NCI-H1694 (cell line): Measurements from ENCODE around the gene ECM1.

Source experiments
- DNase-seq: peaks from one replicate; lab custom pipeline; 2025; lab: John Stamatoyannopoulos, UW

The ECM1 gene

GRCh38 chr1:150545486-150546032 lies 37.6 kb downstream of the ECM1 start:
- DNase-seq = no peak

GRCh38 chr1:150546294-150546937 lies 38.5 kb downstream of the ECM1 start:
- DNase-seq = no peak

GRCh38 chr1:150548324-150548631 lies 40.4 kb downstream of the ECM1 start:
- no peak for DNase-seq

GRCh38 chr1:150548632-150549495 lies 41.0 kb downstream of the ECM1 start, which contains the start of gene ADAMTSL4:
TSS of gene ADAMTSL4 (plus strand) at chr1:150549408. CDS start at chr1:150552289, 2,881 bp downstream.
- peak; percentile 17 for DNase-seq

GRCh38 chr1:150549496-150550221 lies 41.8 kb downstream of the ECM1 start:
- no peak for DNase-seq

GRCh38 chr1:150550222-150551050 lies 42.5 kb downstream of the ECM1 start:
- DNase-seq = no peak

- DNase-seq = no peak
These were observed 43.3 kb downstream of the ECM1 start for GRCh38 chr1:150551051-150551783.

GRCh38 chr1:150551784-150552127 lies 43.8 kb downstream of the ECM1 start:
- no peak for DNase-seq

GRCh38 chr1:150552128-150552910 lies 44.4 kb downstream of the ECM1 start:
- DNase-seq = no peak

- no peak for DNase-seq
These were observed 45.0 kb downstream of the ECM1 start for GRCh38 chr1:150552911-150553289.

- no peak for DNase-seq
These were observed 45.6 kb downstream of the ECM1 start for GRCh38 chr1:150553392-150554085.

- DNase-seq = no peak
These were observed 46.2 kb downstream of the ECM1 start for GRCh38 chr1:150554086-150554452.

GRCh38 chr1:150555198-150555970 lies 47.5 kb downstream of the ECM1 start:
- DNase-seq = no peak

GRCh38 chr1:150555971-150556865 lies 48.3 kb downstream of the ECM1 start:
- DNase-seq = no peak

GRCh38 chr1:150557065-150557600 lies 49.2 kb downstream of the ECM1 start:
- no peak for DNase-seq

GRCh38 chr1:150557813-150558212 lies 49.9 kb downstream of the ECM1 start:
- no peak for DNase-seq

- no peak for DNase-seq
These were observed 50.4 kb downstream of the ECM1 start for GRCh38 chr1:150558303-150558704.
